Keratinocyte (primary cell): ENCODE results near the gene ECI2. TPM values are rescaled to one million over a fixed set of nuclear protein-coding genes. Genes with fewer than 3 reads are reported as not detected.

Experiments
- DNase-seq: peaks from one replicate; pipeline ENCODE4 v3.0.0-alpha.2; 2011; ENCODE audit warnings: low read depth, missing footprints, low spot score
- FAIRE-seq: peaks from 2 replicates; lab custom pipeline; 2011; peaks lifted over from hg19 to GRCh38; lab: Jason Lieb, UNC
- H2AFZ ChIP-seq: 2 replicates; pipeline ENCODE4 v1.6.0; 2012; ENCODE audit warnings: low read length, control low read depth, inconsistent platforms; ENCODE audit not compliant: control insufficient read depth
- H3K27ac ChIP-seq: 2 replicates; pipeline ENCODE4 v1.5.1; 2011; ENCODE audit warnings: low read length; ENCODE audit not compliant: control insufficient read depth, insufficient read depth
- H3K27me3 ChIP-seq: 3 replicates; pipeline ENCODE4 v1.6.0; 2011; ENCODE audit warnings: low read length; ENCODE audit not compliant: control insufficient read depth, insufficient read depth; ENCODE audit errors: extremely low read depth
- H3K36me3 ChIP-seq, 2 experiments: 2 replicates in 1 of 2; 3 replicates in 1 of 2; pipeline ENCODE4 v1.5.1; 2011; ENCODE audit warnings: low read length in 2 of 2, mild to moderate bottlenecking in 1 of 2; ENCODE audit not compliant: control insufficient read depth in 2 of 2, insufficient read depth in 2 of 2; ENCODE audit errors: extremely low read depth in 1 of 2
- H3K4me1 ChIP-seq: 3 replicates; pipeline ENCODE4 v1.5.1; 2011; ENCODE audit warnings: low read length; ENCODE audit not compliant: control insufficient read depth, insufficient read depth; ENCODE audit errors: extremely low read depth
- H3K4me2 ChIP-seq: 3 replicates; pipeline ENCODE4 v1.6.0; 2011; ENCODE audit warnings: low read depth, low read length; ENCODE audit not compliant: control insufficient read depth, insufficient read depth; ENCODE audit errors: extremely low read depth
- H3K4me3 ChIP-seq, 3 experiments: fragments of 200-600 bp in 1 of 3; sonication (generic) in 1 of 3; 2 replicates in 2 of 3; 3 replicates in 1 of 3; pipeline ENCODE4 v1.5.1; 2011 to 2016; ENCODE audit warnings: low read length in 3 of 3, mild to moderate bottlenecking in 3 of 3, control low read depth in 2 of 3, inconsistent platforms in 1 of 3, low read depth in 1 of 3, mixed read lengths in 1 of 3, mixed run types in 1 of 3, moderate library complexity in 1 of 3; ENCODE audit not compliant: control insufficient read depth in 2 of 3, insufficient read depth in 2 of 3; ENCODE audit errors: extremely low read depth in 1 of 3
- H3K79me2 ChIP-seq: 2 replicates; pipeline ENCODE4 v1.6.0; 2012; ENCODE audit warnings: low read length; ENCODE audit not compliant: control insufficient read depth, insufficient read depth
- H3K9ac ChIP-seq: 3 replicates; pipeline ENCODE4 v1.6.0; 2011; ENCODE audit warnings: low read length; ENCODE audit not compliant: control insufficient read depth, insufficient read depth; ENCODE audit errors: extremely low read depth
- H3K9me1 ChIP-seq: 3 replicates; pipeline ENCODE4 v1.6.0; 2011; ENCODE audit warnings: low read length; ENCODE audit not compliant: control insufficient read depth, insufficient read depth; ENCODE audit errors: extremely low read depth
- H3K9me3 ChIP-seq: 2 replicates; pipeline ENCODE4 v1.5.1; 2012; ENCODE audit warnings: low read depth, low read length; ENCODE audit not compliant: control insufficient read depth
- H4K20me1 ChIP-seq: 3 replicates; pipeline ENCODE4 v1.6.0; 2011; ENCODE audit warnings: low read length; ENCODE audit not compliant: control insufficient read depth, insufficient read depth; ENCODE audit errors: extremely low read depth
- CTCF ChIP-seq, 3 experiments: IDR thresholded peaks in 1 of 3; conservative IDR thresholded peaks in 1 of 3; optimal IDR thresholded peaks in 1 of 3; 2 replicates in 2 of 3; 3 replicates in 1 of 3; pipeline versions ENCODE3 to v1.5.1; 2011; ENCODE audit warnings: low read length in 3 of 3, mild to moderate bottlenecking in 3 of 3, moderate library complexity in 2 of 3, control low read depth in 1 of 3, inconsistent platforms in 1 of 3; ENCODE audit not compliant: insufficient read depth in 2 of 3; ENCODE audit errors: extremely low read depth in 1 of 3
- EZH2 ChIP-seq: IDR thresholded peaks from one replicate; pipeline ENCODE4 v1.6.1; 2012; ENCODE audit warnings: inconsistent platforms, mild to moderate bottlenecking, low read length, moderate library complexity
- dilution Hi-C: fragments of 300-500 bp; cut with MboI; formaldehyde crosslinking; loops from one replicate; pipeline ENCODE4 v1.7.0; 2020; ENCODE audit warnings: low sequenced_read_pairs; ENCODE audit not compliant: extremely low pct_ligation_motif_present
- polyA plus RNA-seq, 5 experiments: library from polyadenylated mRNA; depleted of rRNA in 3 of 5; stranded (reverse) in 3 of 5; stranded (forward) in 1 of 5; unstranded in 1 of 5; fragments of >200 nt; gene quantifications; 1 replicate in 1 of 5; 2 replicates in 3 of 5; 3 replicates in 1 of 5; pipeline versions ENCODE4 v1.2.1 to v1.2.3, GENCODE V29; 2011 to 2012; ENCODE audit warnings: missing spikeins in 2 of 5, low read depth in 1 of 5, low replicate concordance in 1 of 5

Gene ECI2
- polyA plus RNA-seq, 1 donor (not counting 4 experiments of a cell fraction or from before 2014, with no cell fraction given), result 41.6 TPM

- no peaks in the 10 kb centered on the region for H3K9me1 ChIP-seq
- H3K9me3 ChIP-seq, result no peaks in the 10 kb centered on the region
- H3K4me3 ChIP-seq, result no peak overlapping the region
- DNase-seq (no peak), FAIRE-seq (no peak)
- no peaks in the 10 kb centered on the region for H3K4me1 ChIP-seq
- dilution Hi-C loops, result no loop called here
- H3K27ac ChIP-seq, result no peak overlapping the region
- TF ChIP-seq CTCF (optimal IDR thresholded peaks at IDR 0.05 in 1 of 3, IDR thresholded peaks at IDR 0.05 in 1 of 3, conservative IDR thresholded peaks at IDR 0.05 in 1 of 3; ENCODE audit: extremely low read depth in 1 of 3, insufficient read depth in 2 of 3, low read length in 3 of 3) (no peak), EZH2 (no peak)
- H3K27me3 ChIP-seq, result no peaks in the 10 kb centered on the region
- no peaks in the 10 kb centered on the region for H3K79me2 ChIP-seq
- H3K9ac ChIP-seq, result no peak overlapping the region
- no peak overlapping the region for H2AFZ ChIP-seq
- no peaks in the 10 kb centered on the region for H4K20me1 ChIP-seq
- H3K36me3 ChIP-seq, result no peaks in the 10 kb centered on the region
- H3K4me2 ChIP-seq, result no peak overlapping the region
Observed at GRCh38 chr6:4167123-4167522, 31.7 kb upstream of the ECI2 start.

- FAIRE-seq (no peak), DNase-seq (no peak)
- Histone ChIP-seq H3K9me3 (no peaks in the 10 kb centered on the region), H3K36me3 (no peaks in the 10 kb centered on the region), H3K27ac (no peak overlapping the region), H4K20me1 (no peaks in the 10 kb centered on the region), H3K9me1 (no peaks in the 10 kb centered on the region), H2AFZ (no peak overlapping the region), H3K9ac (no peak overlapping the region), H3K79me2 (no peaks in the 10 kb centered on the region), H3K4me3 (no peak overlapping the region), H3K4me2 (no peak overlapping the region), H3K27me3 (no peaks in the 10 kb centered on the region), H3K4me1 (no peaks in the 10 kb centered on the region)
- TF ChIP-seq CTCF (optimal IDR thresholded peaks at IDR 0.05 in 1 of 3, IDR thresholded peaks at IDR 0.05 in 1 of 3, conservative IDR thresholded peaks at IDR 0.05 in 1 of 3; ENCODE audit: extremely low read depth in 1 of 3, insufficient read depth in 2 of 3, low read length in 3 of 3) (no peak), EZH2 (no peak)
- dilution Hi-C loops, result no loop called here
Observed at GRCh38 chr6:4164456-4164855, 29.1 kb upstream of the ECI2 start.
